Vagina (tissue), 2 donors: ENCODE results near the gene CLDN22.

Experiments
- CTCF ChIP-seq, 3 experiments: fragments of 450-650 bp in 2 of 3; fragments of 200-600 bp in 1 of 3; sonication (generic) in 1 of 3; IDR thresholded peaks; one replicate each; pipeline ENCODE4 v1.5.1; 2017 to 2019; ENCODE audit warnings: antibody characterized with exemption in 3 of 3, mild to moderate bottlenecking in 2 of 3, moderate library complexity in 2 of 3
- POLR2A ChIP-seq, 2 donors: fragments of 450-650 bp; IDR thresholded peaks; one replicate each; pipeline ENCODE4 v1.6.1; 2017; ENCODE audit warnings: antibody characterized with exemption in 2 of 2, mild to moderate bottlenecking in 2 of 2, moderate library complexity in 2 of 2

- TF ChIP-seq CTCF (IDR thresholded peaks at IDR 0.05): no peak
- no peak for TF ChIP-seq POLR2A (IDR thresholded peaks at IDR 0.05)
Measured at GRCh38 chr4:183354219-183354618, 34.1 kb upstream of the CLDN22 start.
